HL-60 (cell line): ENCODE results near the gene TRIM29.

Experiments
- DNase-seq, 2 experiments: peaks; one replicate each; pipeline ENCODE4 v3.0.0-alpha.2; 2010 to 2020; ENCODE audit warnings: low read depth in 1 of 2, low spot score in 1 of 2
- H3K27ac ChIP-seq: fragments of 250-450 bp; sonication (Bioruptor Pico); replicated peaks from 2 replicates; pipeline ENCODE4 v1.5.1; 2020; ENCODE audit warnings: mild to moderate bottlenecking, moderate library complexity
- H3K27me3 ChIP-seq: fragments of 250-450 bp; sonication (Bioruptor Pico); 2 replicates; pipeline ENCODE4 v1.5.1; 2021; ENCODE audit warnings: mild to moderate bottlenecking, moderate library complexity; ENCODE audit not compliant: insufficient read depth, poor library complexity, severe bottlenecking
- H3K4me3 ChIP-seq: replicated peaks from 2 replicates; pipeline ENCODE4 v1.5.1; 2011; ENCODE audit warnings: mild to moderate bottlenecking, control low read depth, low read length; ENCODE audit not compliant: insufficient read depth
- GABPA ChIP-seq: IDR thresholded peaks from 2 replicates; pipeline ENCODE4 v1.6.1; 2012; ENCODE audit warnings: low read depth
- POLR2AphosphoS5 ChIP-seq: IDR thresholded peaks from 2 replicates; pipeline ENCODE4 v1.6.1; 2012; ENCODE audit warnings: low read depth
- SPI1 ChIP-seq: IDR thresholded peaks from 2 replicates; pipeline ENCODE4 v1.6.1; 2012; ENCODE audit warnings: low read depth, mild to moderate bottlenecking, borderline replicate concordance
- TF ChIP-seq, protein P1 (sequence below): IDR thresholded peaks from 2 replicates; pipeline ENCODE4 v1.6.1; 2012; ENCODE audit warnings: low read depth; ENCODE audit not compliant: insufficient replicate concordance
- TF ChIP-seq, protein P2 (sequence below): IDR thresholded peaks from one replicate; pipeline ENCODE4 v1.5.1; 2011; ENCODE audit warnings: low read length, control low read depth, inconsistent platforms; ENCODE audit not compliant: insufficient read depth

TRIM29 gene

GRCh38 chr11:120104041-120104565 is 33.8 kb downstream of the TRIM29 start:
- no peak overlapping the region for H3K27ac ChIP-seq
- no peaks in the 10 kb centered on the region for H3K27me3 ChIP-seq
- TF ChIP-seq, protein P1, sequence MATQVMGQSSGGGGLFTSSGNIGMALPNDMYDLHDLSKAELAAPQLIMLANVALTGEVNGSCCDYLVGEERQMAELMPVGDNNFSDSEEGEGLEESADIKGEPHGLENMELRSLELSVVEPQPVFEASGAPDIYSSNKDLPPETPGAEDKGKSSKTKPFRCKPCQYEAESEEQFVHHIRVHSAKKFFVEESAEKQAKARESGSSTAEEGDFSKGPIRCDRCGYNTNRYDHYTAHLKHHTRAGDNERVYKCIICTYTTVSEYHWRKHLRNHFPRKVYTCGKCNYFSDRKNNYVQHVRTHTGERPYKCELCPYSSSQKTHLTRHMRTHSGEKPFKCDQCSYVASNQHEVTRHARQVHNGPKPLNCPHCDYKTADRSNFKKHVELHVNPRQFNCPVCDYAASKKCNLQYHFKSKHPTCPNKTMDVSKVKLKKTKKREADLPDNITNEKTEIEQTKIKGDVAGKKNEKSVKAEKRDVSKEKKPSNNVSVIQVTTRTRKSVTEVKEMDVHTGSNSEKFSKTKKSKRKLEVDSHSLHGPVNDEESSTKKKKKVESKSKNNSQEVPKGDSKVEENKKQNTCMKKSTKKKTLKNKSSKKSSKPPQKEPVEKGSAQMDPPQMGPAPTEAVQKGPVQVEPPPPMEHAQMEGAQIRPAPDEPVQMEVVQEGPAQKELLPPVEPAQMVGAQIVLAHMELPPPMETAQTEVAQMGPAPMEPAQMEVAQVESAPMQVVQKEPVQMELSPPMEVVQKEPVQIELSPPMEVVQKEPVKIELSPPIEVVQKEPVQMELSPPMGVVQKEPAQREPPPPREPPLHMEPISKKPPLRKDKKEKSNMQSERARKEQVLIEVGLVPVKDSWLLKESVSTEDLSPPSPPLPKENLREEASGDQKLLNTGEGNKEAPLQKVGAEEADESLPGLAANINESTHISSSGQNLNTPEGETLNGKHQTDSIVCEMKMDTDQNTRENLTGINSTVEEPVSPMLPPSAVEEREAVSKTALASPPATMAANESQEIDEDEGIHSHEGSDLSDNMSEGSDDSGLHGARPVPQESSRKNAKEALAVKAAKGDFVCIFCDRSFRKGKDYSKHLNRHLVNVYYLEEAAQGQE: no peak
- TF ChIP-seq GABPA (no peak), POLR2AphosphoS5 (no peak), SPI1 (no peak)
- TF ChIP-seq, protein P2, sequence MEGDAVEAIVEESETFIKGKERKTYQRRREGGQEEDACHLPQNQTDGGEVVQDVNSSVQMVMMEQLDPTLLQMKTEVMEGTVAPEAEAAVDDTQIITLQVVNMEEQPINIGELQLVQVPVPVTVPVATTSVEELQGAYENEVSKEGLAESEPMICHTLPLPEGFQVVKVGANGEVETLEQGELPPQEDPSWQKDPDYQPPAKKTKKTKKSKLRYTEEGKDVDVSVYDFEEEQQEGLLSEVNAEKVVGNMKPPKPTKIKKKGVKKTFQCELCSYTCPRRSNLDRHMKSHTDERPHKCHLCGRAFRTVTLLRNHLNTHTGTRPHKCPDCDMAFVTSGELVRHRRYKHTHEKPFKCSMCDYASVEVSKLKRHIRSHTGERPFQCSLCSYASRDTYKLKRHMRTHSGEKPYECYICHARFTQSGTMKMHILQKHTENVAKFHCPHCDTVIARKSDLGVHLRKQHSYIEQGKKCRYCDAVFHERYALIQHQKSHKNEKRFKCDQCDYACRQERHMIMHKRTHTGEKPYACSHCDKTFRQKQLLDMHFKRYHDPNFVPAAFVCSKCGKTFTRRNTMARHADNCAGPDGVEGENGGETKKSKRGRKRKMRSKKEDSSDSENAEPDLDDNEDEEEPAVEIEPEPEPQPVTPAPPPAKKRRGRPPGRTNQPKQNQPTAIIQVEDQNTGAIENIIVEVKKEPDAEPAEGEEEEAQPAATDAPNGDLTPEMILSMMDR: no peak
- DNase-seq: no peak
- no peak overlapping the region for H3K4me3 ChIP-seq

GRCh38 chr11:120102864-120103122 is 35.1 kb downstream of the TRIM29 start:
- Histone ChIP-seq H3K27me3 (no peaks in the 10 kb centered on the region), H3K4me3 (no peak overlapping the region)
- TF ChIP-seq, protein P1: no peak

GRCh38 chr11:120102050-120102863 is 35.7 kb downstream of the TRIM29 start:
- no peak for DNase-seq
- H3K27me3 ChIP-seq: no peaks in the 10 kb centered on the region

More at GRCh38 chr11:120102864-120103122, 35.1 kb downstream of the TRIM29 start:
- H3K27ac ChIP-seq: no peak overlapping the region
- DNase-seq: no peak

More at GRCh38 chr11:120102050-120102863, 35.7 kb downstream of the TRIM29 start:
- TF ChIP-seq, protein P1: no peak
- TF ChIP-seq POLR2AphosphoS5: no peak
- no peak overlapping the region for H3K4me3 ChIP-seq
- no peak overlapping the region for H3K27ac ChIP-seq
